Measurements from ENCODE around the gene BORCS8. TPM values are rescaled to one million over a fixed set of nuclear protein-coding genes. Genes with fewer than 3 reads are reported as not detected.

BORCS8 gene
- total and polyA plus RNA-seq, 2 donors (not counting 3 experiments of a cell fraction or from before 2014, with no cell fraction given): 37.4 to 45.8 TPM

DNA sequence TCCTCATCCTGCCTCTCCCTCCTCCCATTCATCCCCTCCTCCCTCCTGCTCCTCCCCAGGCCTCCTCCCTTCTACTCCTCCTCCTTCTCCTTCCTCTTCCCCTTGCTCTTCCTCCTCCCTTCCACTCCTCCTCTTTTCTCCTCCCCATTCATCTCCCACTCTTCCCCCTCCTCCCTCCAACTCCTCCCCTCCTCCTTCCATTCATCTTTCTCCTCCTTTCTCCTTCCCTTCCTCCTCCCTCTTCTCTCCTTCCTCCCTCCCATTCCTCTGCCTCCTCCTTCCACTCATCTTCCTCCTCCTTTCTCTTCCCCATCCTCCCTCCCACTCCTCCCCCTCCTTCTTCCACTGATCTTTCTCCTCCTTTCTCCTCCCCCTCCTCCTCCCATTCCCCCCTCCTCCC lies 47.7 kb upstream of the BORCS8 start:
- TF ChIP-seq FOS (IDR thresholded peaks at IDR 0.05; ENCODE audit: borderline replicate concordance, insufficient read depth, low read length) (no peak), EZH2 (IDR thresholded peaks at IDR 0.05; ENCODE audit: borderline replicate concordance, low read depth, low read length, severe bottlenecking) (no peak), POLR2A (IDR thresholded peaks at IDR 0.05; ENCODE audit: low read depth, low read length) (no peak), JUN (IDR thresholded peaks at IDR 0.05; ENCODE audit: borderline replicate concordance, insufficient read depth, insufficient read length, low read depth) (no peak)
- no peak overlapping the region for H3K9ac ChIP-seq (replicated peaks; ENCODE audit: extremely low read depth, insufficient read depth, low read length)
- FAIRE-seq: no peak
- H2AFZ ChIP-seq (ENCODE audit: low read depth, low read length): no peak overlapping the region
- H3K27ac ChIP-seq (ENCODE audit: insufficient read depth, low read depth, low read length): no peak overlapping the region
- no peaks in the 10 kb centered on the region for H3K79me2 ChIP-seq (ENCODE audit: control insufficient read depth, insufficient read depth, low read length)
- H4K20me1 ChIP-seq (replicated peaks; ENCODE audit: control insufficient read depth, extremely low read depth, insufficient read depth, low read length): no peaks in the 10 kb centered on the region
- POLR2A ChIA-PET: no interaction called here
- no peak overlapping the region for H3K4me3 ChIP-seq (replicated peaks in 1 of 3; ENCODE audit: insufficient read depth in 1 of 3, low read depth in 1 of 3, low read length in 3 of 3)
- H3K4me1 ChIP-seq (ENCODE audit: control insufficient read depth, extremely low read depth, insufficient read depth, low read length): no peaks in the 10 kb centered on the region
- CTCF ChIA-PET: no interaction called here
- H3K27me3 ChIP-seq (ENCODE audit: control insufficient read depth in 2 of 2, insufficient read depth in 2 of 2, low read length in 2 of 2): no peaks in the 10 kb centered on the region
- H3K36me3 ChIP-seq (ENCODE audit: control insufficient read depth in 2 of 2, extremely low read depth in 1 of 2, insufficient read depth in 2 of 2, low read length in 2 of 2): no peaks in the 10 kb centered on the region
- dilution Hi-C loops (cut with MboI; ENCODE audit: extremely low pct_ligation_motif_present, low sequenced_read_pairs): no loop called here
- intact Hi-C loops (cut with micrococcal nuclease): no loop called here
- no peak overlapping the region for H3K4me2 ChIP-seq (ENCODE audit: insufficient read depth, low read length)
- no TSS peak for BruUV-seq (replicated peaks)
- DNase-seq (ENCODE audit: low read depth, low spot score): no peak
- H3K9me1 ChIP-seq (replicated peaks; ENCODE audit: control insufficient read depth, extremely low read depth, insufficient read depth, low read length): no peaks in the 10 kb centered on the region
- H3K9me3 ChIP-seq (replicated peaks; ENCODE audit: control insufficient read depth, insufficient read depth, low read length): peaks cover under 1% of the 10 kb centered on the region

- dilution Hi-C loops (cut with MboI; ENCODE audit: extremely low pct_ligation_motif_present, low sequenced_read_pairs) (no loop called here), intact Hi-C loops (cut with micrococcal nuclease) (no loop called here)
- H3K4me2 ChIP-seq (ENCODE audit: insufficient read depth, low read length): no peak overlapping the region
- no peaks in the 10 kb centered on the region for H3K27me3 ChIP-seq (ENCODE audit: control insufficient read depth in 2 of 2, insufficient read depth in 2 of 2, low read length in 2 of 2)
- DNase-seq (ENCODE audit: low read depth, low spot score) (no peak), FAIRE-seq (no peak)
- POLR2A ChIA-PET: no interaction called here
- H3K79me2 ChIP-seq (ENCODE audit: control insufficient read depth, insufficient read depth, low read length): no peaks in the 10 kb centered on the region
- peaks cover 2% of the 10 kb centered on the region for H3K9me3 ChIP-seq (replicated peaks; ENCODE audit: control insufficient read depth, insufficient read depth, low read length)
- CTCF ChIA-PET: interaction anchor here (1.5 kb wide), 1 partner anchor 13 kb away, joined by 5 read pairs; no protein-coding TSS in a partner anchor
- no peak overlapping the region for H3K27ac ChIP-seq (ENCODE audit: insufficient read depth, low read depth, low read length)
- no peak overlapping the region for H2AFZ ChIP-seq (ENCODE audit: low read depth, low read length)
- no peaks in the 10 kb centered on the region for H3K4me1 ChIP-seq (ENCODE audit: control insufficient read depth, extremely low read depth, insufficient read depth, low read length)
- no peaks in the 10 kb centered on the region for H3K36me3 ChIP-seq (ENCODE audit: control insufficient read depth in 2 of 2, extremely low read depth in 1 of 2, insufficient read depth in 2 of 2, low read length in 2 of 2)
- H4K20me1 ChIP-seq (replicated peaks; ENCODE audit: control insufficient read depth, extremely low read depth, insufficient read depth, low read length): no peaks in the 10 kb centered on the region
- TF ChIP-seq GATA2 (IDR thresholded peaks at IDR 0.05; ENCODE audit: insufficient read depth, insufficient read length, low read depth, low read length) (no peak), JUN (IDR thresholded peaks at IDR 0.05; ENCODE audit: borderline replicate concordance, insufficient read depth, insufficient read length, low read depth) (no peak), EZH2 (IDR thresholded peaks at IDR 0.05; ENCODE audit: borderline replicate concordance, low read depth, low read length, severe bottlenecking) (no peak), POLR2A (IDR thresholded peaks at IDR 0.05; ENCODE audit: low read depth, low read length) (no peak), POLR2AphosphoS5 (IDR thresholded peaks at IDR 0.05; ENCODE audit: insufficient read depth, low read depth, low read length) (no peak), CTCF (IDR thresholded peaks at IDR 0.05; ENCODE audit: extremely low read depth in 1 of 2, insufficient read depth in 1 of 2, low read depth in 1 of 2, low read length in 2 of 2) (no peak), FOS (IDR thresholded peaks at IDR 0.05; ENCODE audit: borderline replicate concordance, insufficient read depth, low read length) (no peak), MYC (IDR thresholded peaks at IDR 0.05; ENCODE audit: low read depth, low read length) (no peak)
- TF ChIP-seq, protein P1, sequence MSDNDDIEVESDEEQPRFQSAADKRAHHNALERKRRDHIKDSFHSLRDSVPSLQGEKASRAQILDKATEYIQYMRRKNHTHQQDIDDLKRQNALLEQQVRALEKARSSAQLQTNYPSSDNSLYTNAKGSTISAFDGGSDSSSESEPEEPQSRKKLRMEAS (IDR thresholded peaks at IDR 0.05; ENCODE audit: insufficient read depth, insufficient read length): no peak
- no peak overlapping the region for H3K4me3 ChIP-seq (replicated peaks in 1 of 3; ENCODE audit: insufficient read depth in 1 of 3, low read depth in 1 of 3, low read length in 3 of 3)
- BruUV-seq (replicated peaks): no TSS peak
- H3K9ac ChIP-seq (replicated peaks; ENCODE audit: extremely low read depth, insufficient read depth, low read length): no peak overlapping the region
- H3K9me1 ChIP-seq (replicated peaks; ENCODE audit: control insufficient read depth, extremely low read depth, insufficient read depth, low read length): no peaks in the 10 kb centered on the region
Observed at GRCh38 chr19:19238126-19238894, 46.4 kb upstream of the BORCS8 start.
